Skeletal muscle satellite cell (primary cell): Measurements from ENCODE around the gene SETD2.

Source experiments
- H3K27me3 ChIP-seq: 2 replicates; pipeline ENCODE4 v1.7.0; 2013; ENCODE audit warnings: low read length; ENCODE audit not compliant: control insufficient read depth, insufficient read depth
- H3K36me3 ChIP-seq: 2 replicates; pipeline ENCODE4 v1.7.0; 2013; ENCODE audit warnings: mild to moderate bottlenecking, control low read depth, low read length; ENCODE audit not compliant: insufficient read depth
- H3K4me1 ChIP-seq: 2 replicates; pipeline ENCODE4 v1.7.0; 2013; ENCODE audit warnings: low read length; ENCODE audit not compliant: control insufficient read depth, insufficient read depth
- H3K4me2 ChIP-seq: 2 replicates; pipeline ENCODE4 v1.7.0; 2013; ENCODE audit warnings: mild to moderate bottlenecking, low read length
- H3K4me3 ChIP-seq: 2 replicates; pipeline ENCODE4 v1.7.0; 2013; ENCODE audit warnings: low read length
- H3K9ac ChIP-seq: 2 replicates; pipeline ENCODE4 v1.7.0; 2013; ENCODE audit warnings: mild to moderate bottlenecking, low read depth, low read length, moderate library complexity
- H3K9me3 ChIP-seq: replicated peaks from 2 replicates; pipeline ENCODE4 v1.7.0; 2013; ENCODE audit warnings: mild to moderate bottlenecking, control low read depth, low read length

The SETD2 gene

GRCh38 chr3:47007482-47008233, 156.3 kb downstream of the SETD2 start:
- Histone ChIP-seq H3K9me3 (no peaks in the 10 kb centered on the region), H3K4me1 (peaks cover 11% of the 10 kb centered on the region), H3K4me3 (no peak overlapping the region), H3K9ac (no peak overlapping the region), H3K36me3 (no peaks in the 10 kb centered on the region), H3K27me3 (no peaks in the 10 kb centered on the region), H3K4me2 (no peak overlapping the region)

GRCh38 chr3:47007001-47007400, 156.9 kb downstream of the SETD2 start:
- H3K36me3 ChIP-seq: no peaks in the 10 kb centered on the region
- H3K4me3 ChIP-seq: no peak overlapping the region

GRCh38 chr3:47006145-47006651, 157.7 kb downstream of the SETD2 start:
- Histone ChIP-seq H3K36me3 (peaks cover 2% of the 10 kb centered on the region), H3K4me3 (no peak overlapping the region), H3K4me1 (peaks cover 11% of the 10 kb centered on the region), H3K9ac (no peak overlapping the region), H3K4me2 (no peak overlapping the region), H3K9me3 (no peaks in the 10 kb centered on the region), H3K27me3 (no peaks in the 10 kb centered on the region)

More at GRCh38 chr3:47007001-47007400, 156.9 kb downstream of the SETD2 start:
- no peaks in the 10 kb centered on the region for H3K9me3 ChIP-seq
- H3K27me3 ChIP-seq: no peaks in the 10 kb centered on the region
- peaks cover 11% of the 10 kb centered on the region for H3K4me1 ChIP-seq
- no peak overlapping the region for H3K9ac ChIP-seq
- no peak overlapping the region for H3K4me2 ChIP-seq

GRCh38 chr3:47005212-47006144, 158.4 kb downstream of the SETD2 start:
- H3K4me3 ChIP-seq: no peak overlapping the region
- no peak overlapping the region for H3K4me2 ChIP-seq
- peaks cover 15% of the 10 kb centered on the region for H3K4me1 ChIP-seq
- no peaks in the 10 kb centered on the region for H3K9me3 ChIP-seq
- H3K36me3 ChIP-seq: peaks cover 3% of the 10 kb centered on the region
- H3K27me3 ChIP-seq: no peaks in the 10 kb centered on the region
- no peak overlapping the region for H3K9ac ChIP-seq

GRCh38 chr3:47004369-47005211, 159.3 kb downstream of the SETD2 start:
- Histone ChIP-seq H3K9ac (no peak overlapping the region), H3K4me2 (no peak overlapping the region), H3K4me3 (no peak overlapping the region), H3K4me1 (peaks cover 10% of the 10 kb centered on the region), H3K27me3 (no peaks in the 10 kb centered on the region), H3K9me3 (no peaks in the 10 kb centered on the region), H3K36me3 (peaks cover 3% of the 10 kb centered on the region)

GRCh38 chr3:47003461-47004368, 160.2 kb downstream of the SETD2 start:
- Histone ChIP-seq H3K27me3 (no peaks in the 10 kb centered on the region), H3K9ac (no peak overlapping the region), H3K4me2 (no peak overlapping the region), H3K4me1 (peaks cover 8% of the 10 kb centered on the region), H3K4me3 (no peak overlapping the region), H3K9me3 (no peaks in the 10 kb centered on the region), H3K36me3 (peaks cover 3% of the 10 kb centered on the region)

- Histone ChIP-seq H3K27me3 (no peaks in the 10 kb centered on the region), H3K9ac (no peak overlapping the region), H3K36me3 (peaks cover 3% of the 10 kb centered on the region), H3K4me1 (peaks cover 8% of the 10 kb centered on the region), H3K4me2 (no peak overlapping the region), H3K4me3 (no peak overlapping the region), H3K9me3 (no peaks in the 10 kb centered on the region)
Measured at GRCh38 chr3:47003056-47003410, 160.9 kb downstream of the SETD2 start.

GRCh38 chr3:47002171-47003055, 161.5 kb downstream of the SETD2 start:
- H3K4me2 ChIP-seq: no peak overlapping the region
- H3K4me3 ChIP-seq: no peak overlapping the region
- peaks cover 3% of the 10 kb centered on the region for H3K36me3 ChIP-seq
- H3K4me1 ChIP-seq: peaks cover 8% of the 10 kb centered on the region
- H3K27me3 ChIP-seq: no peaks in the 10 kb centered on the region
- H3K9me3 ChIP-seq: no peaks in the 10 kb centered on the region
- H3K9ac ChIP-seq: no peak overlapping the region

- Histone ChIP-seq H3K4me1 (peaks cover 8% of the 10 kb centered on the region), H3K9me3 (no peaks in the 10 kb centered on the region), H3K4me3 (no peak overlapping the region), H3K4me2 (no peak overlapping the region), H3K27me3 (no peaks in the 10 kb centered on the region), H3K9ac (no peak overlapping the region), H3K36me3 (peaks cover 3% of the 10 kb centered on the region)
Measured at GRCh38 chr3:47001731-47002170, 162.2 kb downstream of the SETD2 start.
